ENCODE results near the gene PRSS2. TPM values are rescaled to one million over a fixed set of nuclear protein-coding genes. Genes with fewer than 3 reads are reported as not detected.

PRSS2 gene
- total RNA-seq, 2 donors from 2014 or later = not detected

DNA sequence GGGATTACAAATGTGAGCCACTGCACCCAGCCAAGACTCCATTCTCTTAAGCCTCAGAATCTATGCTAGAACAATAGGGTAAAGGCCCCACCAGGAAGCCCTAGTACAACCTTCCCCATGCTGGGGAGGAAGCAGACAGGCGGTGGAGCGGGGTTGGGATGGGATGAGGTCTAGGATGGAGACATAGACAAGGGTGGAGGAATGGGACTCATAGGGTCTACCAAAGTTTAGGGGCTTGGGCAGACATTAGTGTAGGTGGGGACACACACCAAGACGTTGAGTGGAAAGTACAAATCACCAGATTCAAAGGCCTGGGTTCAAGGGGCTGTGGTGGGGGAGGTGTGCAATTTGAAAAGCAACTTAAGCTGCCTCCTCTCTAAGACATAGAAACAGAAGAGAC lies 19.3 kb downstream of the PRSS2 start:
- 89% methylated on average over 3 of the region's 3 CpGs for WGBS
- intact Hi-C loops (cut with DNase I) = no loop called here
- Histone ChIP-seq H3K36me3 (no peaks in the 10 kb centered on the region), H3K27me3 (replicated peaks; ENCODE audit: insufficient read depth) (no peaks in the 10 kb centered on the region), H3K9me3 (no peaks in the 10 kb centered on the region), H3K4me1 (replicated peaks) (no peaks in the 10 kb centered on the region), H3K4me3 (no peak overlapping the region), H3K27ac (no peak overlapping the region)
- no peak for TF ChIP-seq POLR2AphosphoS5 (IDR thresholded peaks at IDR 0.05)
- DNase-seq (ENCODE audit: low spot score) = no peak

DNA sequence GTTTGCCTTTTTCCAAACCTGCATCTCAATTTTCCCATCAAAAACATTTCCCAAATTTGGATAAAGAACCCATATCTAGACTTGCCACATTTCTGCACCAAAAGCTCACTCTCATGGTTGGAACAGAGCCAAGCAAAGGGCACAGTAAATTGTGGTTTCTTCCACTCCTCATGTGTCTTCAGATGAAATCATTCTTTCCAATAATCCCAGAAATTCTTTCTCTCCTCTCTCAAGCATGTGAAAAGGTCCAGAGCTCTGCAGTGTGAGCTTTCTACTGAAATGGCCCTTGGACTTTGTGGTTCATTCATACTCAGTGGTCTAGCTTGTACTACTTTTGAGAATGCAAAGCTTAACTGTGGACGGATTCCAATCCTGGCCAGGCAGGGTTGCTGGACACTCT lies 19.8 kb downstream of the PRSS2 start:
- no peak overlapping the region for H3K27ac ChIP-seq
- no peaks in the 10 kb centered on the region for H3K9me3 ChIP-seq
- intact Hi-C loops (cut with DNase I) = no loop called here
- DNase-seq (ENCODE audit: low spot score) = no peak
- H3K4me1 ChIP-seq (replicated peaks) = no peaks in the 10 kb centered on the region
- H3K27me3 ChIP-seq (replicated peaks; ENCODE audit: insufficient read depth) = no peaks in the 10 kb centered on the region
- no peaks in the 10 kb centered on the region for H3K36me3 ChIP-seq
- TF ChIP-seq POLR2AphosphoS5 (IDR thresholded peaks at IDR 0.05) (no peak), POLR2A (IDR thresholded peaks at IDR 0.05) (no peak)
- TF ChIP-seq, protein P1, sequence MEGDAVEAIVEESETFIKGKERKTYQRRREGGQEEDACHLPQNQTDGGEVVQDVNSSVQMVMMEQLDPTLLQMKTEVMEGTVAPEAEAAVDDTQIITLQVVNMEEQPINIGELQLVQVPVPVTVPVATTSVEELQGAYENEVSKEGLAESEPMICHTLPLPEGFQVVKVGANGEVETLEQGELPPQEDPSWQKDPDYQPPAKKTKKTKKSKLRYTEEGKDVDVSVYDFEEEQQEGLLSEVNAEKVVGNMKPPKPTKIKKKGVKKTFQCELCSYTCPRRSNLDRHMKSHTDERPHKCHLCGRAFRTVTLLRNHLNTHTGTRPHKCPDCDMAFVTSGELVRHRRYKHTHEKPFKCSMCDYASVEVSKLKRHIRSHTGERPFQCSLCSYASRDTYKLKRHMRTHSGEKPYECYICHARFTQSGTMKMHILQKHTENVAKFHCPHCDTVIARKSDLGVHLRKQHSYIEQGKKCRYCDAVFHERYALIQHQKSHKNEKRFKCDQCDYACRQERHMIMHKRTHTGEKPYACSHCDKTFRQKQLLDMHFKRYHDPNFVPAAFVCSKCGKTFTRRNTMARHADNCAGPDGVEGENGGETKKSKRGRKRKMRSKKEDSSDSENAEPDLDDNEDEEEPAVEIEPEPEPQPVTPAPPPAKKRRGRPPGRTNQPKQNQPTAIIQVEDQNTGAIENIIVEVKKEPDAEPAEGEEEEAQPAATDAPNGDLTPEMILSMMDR (IDR thresholded peaks at IDR 0.05) = no peak
- H3K4me3 ChIP-seq = no peak overlapping the region
- WGBS = 100% methylated on average over 1 of the region's 1 CpG

DNA sequence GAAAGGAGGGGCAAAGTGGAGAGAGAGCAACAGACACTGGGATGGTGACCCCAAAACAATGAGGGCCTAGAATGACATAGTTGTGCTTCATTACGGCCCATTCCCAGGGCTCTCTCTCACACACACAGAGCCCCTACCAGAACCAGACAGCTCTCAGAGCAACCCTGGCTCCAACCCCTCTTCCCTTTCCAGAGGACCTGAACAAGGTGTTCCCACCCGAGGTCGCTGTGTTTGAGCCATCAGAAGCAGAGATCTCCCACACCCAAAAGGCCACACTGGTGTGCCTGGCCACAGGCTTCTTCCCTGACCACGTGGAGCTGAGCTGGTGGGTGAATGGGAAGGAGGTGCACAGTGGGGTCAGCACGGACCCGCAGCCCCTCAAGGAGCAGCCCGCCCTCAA lies 20.7 kb downstream of the PRSS2 start:
- intact Hi-C loops (cut with DNase I) = no loop called here
- no peak overlapping the region for H3K27ac ChIP-seq
- TF ChIP-seq, protein P1 (IDR thresholded peaks at IDR 0.05) = no peak
- TF ChIP-seq POLR2AphosphoS5 (IDR thresholded peaks at IDR 0.05) (no peak), POLR2A (IDR thresholded peaks at IDR 0.05) (no peak)
- 84% methylated on average over 7 of the region's 7 CpGs for WGBS
- H3K27me3 ChIP-seq (replicated peaks; ENCODE audit: insufficient read depth) = no peaks in the 10 kb centered on the region
- H3K4me1 ChIP-seq (replicated peaks) = no peaks in the 10 kb centered on the region
- H3K4me3 ChIP-seq = no peak overlapping the region
- H3K9me3 ChIP-seq = no peaks in the 10 kb centered on the region
- no peak for DNase-seq (ENCODE audit: low spot score)
- no peaks in the 10 kb centered on the region for H3K36me3 ChIP-seq

DNA sequence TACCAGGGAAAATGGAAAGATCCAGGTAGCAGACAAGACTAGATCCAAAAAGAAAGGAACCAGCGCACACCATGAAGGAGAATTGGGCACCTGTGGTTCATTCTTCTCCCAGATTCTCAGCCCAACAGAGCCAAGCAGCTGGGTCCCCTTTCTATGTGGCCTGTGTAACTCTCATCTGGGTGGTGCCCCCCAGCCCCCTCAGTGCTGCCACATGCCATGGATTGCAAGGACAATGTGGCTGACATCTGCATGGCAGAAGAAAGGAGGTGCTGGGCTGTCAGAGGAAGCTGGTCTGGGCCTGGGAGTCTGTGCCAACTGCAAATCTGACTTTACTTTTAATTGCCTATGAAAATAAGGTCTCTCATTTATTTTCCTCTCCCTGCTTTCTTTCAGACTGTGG lies 21.4 kb downstream of the PRSS2 start:
- intact Hi-C loops (cut with DNase I) = no loop called here
- Histone ChIP-seq H3K27ac (no peak overlapping the region), H3K4me3 (no peak overlapping the region), H3K9me3 (no peaks in the 10 kb centered on the region), H3K36me3 (no peaks in the 10 kb centered on the region), H3K4me1 (replicated peaks) (no peaks in the 10 kb centered on the region), H3K27me3 (replicated peaks; ENCODE audit: insufficient read depth) (no peaks in the 10 kb centered on the region)
- TF ChIP-seq, protein P1 (IDR thresholded peaks at IDR 0.05) = no peak
- no peak for TF ChIP-seq POLR2AphosphoS5 (IDR thresholded peaks at IDR 0.05)
- no peak for TF ChIP-seq POLR2A (IDR thresholded peaks at IDR 0.05)
- DNase-seq (ENCODE audit: low spot score) = no peak
- WGBS = 91% methylated on average over 1 of the region's 1 CpG

DNA sequence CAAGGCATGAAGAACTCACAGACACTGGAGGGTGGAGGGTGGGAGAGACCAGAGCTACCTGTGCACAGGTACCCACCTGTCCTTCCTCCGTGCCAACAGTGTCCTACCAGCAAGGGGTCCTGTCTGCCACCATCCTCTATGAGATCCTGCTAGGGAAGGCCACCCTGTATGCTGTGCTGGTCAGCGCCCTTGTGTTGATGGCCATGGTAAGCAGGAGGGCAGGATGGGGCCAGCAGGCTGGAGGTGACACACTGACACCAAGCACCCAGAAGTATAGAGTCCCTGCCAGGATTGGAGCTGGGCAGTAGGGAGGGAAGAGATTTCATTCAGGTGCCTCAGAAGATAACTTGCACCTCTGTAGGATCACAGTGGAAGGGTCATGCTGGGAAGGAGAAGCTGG lies 21.8 kb downstream of the PRSS2 start:
- H3K36me3 ChIP-seq = no peaks in the 10 kb centered on the region
- 90% methylated on average over 2 of the region's 2 CpGs for WGBS
- TF ChIP-seq POLR2A (IDR thresholded peaks at IDR 0.05) (no peak), POLR2AphosphoS5 (IDR thresholded peaks at IDR 0.05) (no peak)
- TF ChIP-seq, protein P1 (IDR thresholded peaks at IDR 0.05) = no peak
- DNase-seq (ENCODE audit: low spot score) = no peak
- H3K9me3 ChIP-seq = no peaks in the 10 kb centered on the region
- H3K4me1 ChIP-seq (replicated peaks) = no peaks in the 10 kb centered on the region
- no peaks in the 10 kb centered on the region for H3K27me3 ChIP-seq (replicated peaks; ENCODE audit: insufficient read depth)
- H3K4me3 ChIP-seq = no peak overlapping the region
- intact Hi-C loops (cut with DNase I) = no loop called here
- H3K27ac ChIP-seq = no peak overlapping the region
